ENCODE data around the gene SIX3. TPM values are rescaled to one million over a fixed set of nuclear protein-coding genes. Genes with fewer than 3 reads are reported as not detected.

SIX3 gene
- total and polyA plus RNA-seq, 2 experiments from 2014 or later, result not detected

DNA sequence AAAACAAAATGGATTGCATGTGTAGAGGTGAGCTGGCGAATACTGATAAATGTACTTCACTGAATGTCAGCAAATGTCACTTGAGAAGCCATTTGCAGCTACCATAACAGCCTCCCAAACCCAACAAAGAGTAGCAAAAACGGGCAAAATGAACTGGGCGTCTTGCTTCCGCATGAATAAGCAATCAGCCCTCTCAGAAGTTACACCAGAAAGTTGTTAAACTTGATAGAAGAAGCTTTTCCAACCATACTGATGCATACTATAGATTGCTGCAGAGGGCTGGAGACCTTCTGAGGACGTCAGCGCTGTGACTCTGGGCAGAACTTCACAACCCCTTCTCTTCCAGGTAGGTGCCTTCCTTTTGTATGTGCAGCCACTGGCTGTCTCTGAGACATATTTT is 18.7 kb upstream of the SIX3 start:
- Histone ChIP-seq H3K9me2 (ENCODE audit: insufficient read depth) (no peaks in the 10 kb centered on the region), H3K4me3 (no peak overlapping the region), H3K27ac (no peak overlapping the region), H2AFZ (no peak overlapping the region), H3K4me2 (ENCODE audit: unreplicated experiment) (no peak overlapping the region), H4K20me1 (ENCODE audit: insufficient read depth) (no peaks in the 10 kb centered on the region), H3K27me3 (replicated peaks; ENCODE audit: insufficient read depth) (peaks cover 83% of the 10 kb centered on the region), H3F3A (ENCODE audit: insufficient read depth) (no peaks in the 10 kb centered on the region), H3K4me1 (ENCODE audit: insufficient read depth) (no peaks in the 10 kb centered on the region), H3K9ac (no peak overlapping the region), H3K9me3 (ENCODE audit: low read depth) (no peaks in the 10 kb centered on the region), H3K36me3 (ENCODE audit: low read depth) (no peaks in the 10 kb centered on the region), H3K79me2 (ENCODE audit: insufficient read depth) (no peaks in the 10 kb centered on the region)
- in situ Hi-C loops (cut with MboI), result no loop called here
- WGBS, 2 experiments (ENCODE audit: low coverage in 1 of 2, low lambda C conversion rate in 2 of 2, missing lambda C conversion rate in 2 of 2), result 47 to 50% methylated on average over 6 of the region's 6 CpGs
- no peak for DNase-seq
- TF ChIP-seq EZH2phosphoT487 (IDR thresholded peaks at IDR 0.05; ENCODE audit: insufficient read depth, low read depth), result no peak

DNA sequence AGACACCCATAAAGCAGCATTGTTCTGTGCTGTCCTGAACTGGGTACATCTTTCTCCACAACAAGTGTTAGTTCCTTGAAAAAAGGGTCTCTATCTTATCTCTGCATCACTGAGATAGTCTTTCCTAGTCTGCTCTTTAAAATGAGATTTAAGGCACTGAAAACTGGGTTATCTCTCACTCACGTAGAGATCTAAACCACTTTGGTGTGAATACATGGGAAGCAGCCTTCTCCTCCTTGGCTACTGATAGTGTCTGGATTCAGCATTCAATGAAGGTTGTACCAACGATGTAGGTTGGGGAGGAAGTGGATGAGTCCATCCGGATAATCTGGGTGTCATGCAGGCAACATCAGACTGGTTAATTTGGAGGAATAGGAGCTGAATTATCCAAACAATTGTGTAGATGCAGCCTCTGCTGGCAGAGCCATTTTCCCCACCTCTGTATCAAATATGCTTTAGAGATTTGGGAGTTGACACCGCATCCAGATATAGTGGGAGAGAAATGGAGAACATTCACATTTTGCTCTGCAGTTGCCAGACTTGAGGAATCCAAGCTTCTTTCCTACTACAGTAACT is 15.9 kb upstream of the SIX3 start:
- Histone ChIP-seq H4K20me1 (ENCODE audit: insufficient read depth) (no peaks in the 10 kb centered on the region), H3K9ac (no peak overlapping the region), H3K4me2 (ENCODE audit: unreplicated experiment) (no peak overlapping the region), H3K27ac (no peak overlapping the region), H3K27me3 (replicated peaks; ENCODE audit: insufficient read depth) (peaks cover 93% of the 10 kb centered on the region), H3F3A (ENCODE audit: insufficient read depth) (no peaks in the 10 kb centered on the region), H3K4me3 (no peak overlapping the region), H3K9me2 (ENCODE audit: insufficient read depth) (no peaks in the 10 kb centered on the region), H3K9me3 (ENCODE audit: low read depth) (no peaks in the 10 kb centered on the region), H2AFZ (no peak overlapping the region), H3K4me1 (ENCODE audit: insufficient read depth) (no peaks in the 10 kb centered on the region), H3K36me3 (ENCODE audit: low read depth) (no peaks in the 10 kb centered on the region), H3K79me2 (ENCODE audit: insufficient read depth) (no peaks in the 10 kb centered on the region)
- DNase-seq, result no peak
- WGBS, 2 experiments (ENCODE audit: low coverage in 1 of 2, low lambda C conversion rate in 2 of 2, missing lambda C conversion rate in 2 of 2), result 19 to 28% methylated on average over 4 of the region's 4 CpGs
- in situ Hi-C loops (cut with MboI), result no loop called here
- TF ChIP-seq EZH2 (IDR thresholded peaks at IDR 0.05; ENCODE audit: insufficient read depth, poor library complexity, severe bottlenecking) (no peak), EZH2phosphoT487 (IDR thresholded peaks at IDR 0.05; ENCODE audit: insufficient read depth, low read depth) (no peak)

DNA sequence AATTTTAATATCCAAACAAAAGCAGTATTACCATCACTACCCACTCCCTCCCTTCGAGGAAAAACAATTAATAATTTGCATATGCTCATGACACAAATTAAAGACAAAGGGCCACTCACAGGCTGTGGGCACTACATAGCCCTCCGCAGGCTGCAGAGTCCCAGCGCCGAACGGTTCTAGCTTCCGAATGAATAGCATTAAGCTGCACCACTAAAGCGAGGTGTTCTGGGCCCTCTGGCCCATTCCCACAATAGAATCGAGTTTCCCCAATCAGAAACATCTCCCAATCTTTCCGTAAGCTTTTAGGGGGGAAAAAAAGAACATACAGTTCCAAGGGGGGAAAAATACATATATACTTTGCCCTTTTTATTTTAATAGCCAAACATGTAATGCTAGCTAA is 14.5 kb upstream of the SIX3 start:
- WGBS, 2 experiments (ENCODE audit: low coverage in 1 of 2, low lambda C conversion rate in 2 of 2, missing lambda C conversion rate in 2 of 2), result 29 to 33% methylated on average over 9 of the region's 9 CpGs
- no peak for DNase-seq
- no peaks in the 10 kb centered on the region for H3K36me3 ChIP-seq (ENCODE audit: low read depth)
- H2AFZ ChIP-seq, result no peak overlapping the region
- H3K9me3 ChIP-seq (ENCODE audit: low read depth), result no peaks in the 10 kb centered on the region
- no peak overlapping the region for H3K4me3 ChIP-seq
- no peak overlapping the region for H3K4me2 ChIP-seq (ENCODE audit: unreplicated experiment)
- no peaks in the 10 kb centered on the region for H3F3A ChIP-seq (ENCODE audit: insufficient read depth)
- H3K27ac ChIP-seq, result no peak overlapping the region
- no peaks in the 10 kb centered on the region for H4K20me1 ChIP-seq (ENCODE audit: insufficient read depth)
- no peak overlapping the region for H3K9ac ChIP-seq
- H3K27me3 ChIP-seq (replicated peaks; ENCODE audit: insufficient read depth), result peaks cover 93% of the 10 kb centered on the region
- H3K9me2 ChIP-seq (ENCODE audit: insufficient read depth), result no peaks in the 10 kb centered on the region
- TF ChIP-seq EZH2 (IDR thresholded peaks at IDR 0.05; ENCODE audit: insufficient read depth, poor library complexity, severe bottlenecking) (no peak), EZH2phosphoT487 (IDR thresholded peaks at IDR 0.05; ENCODE audit: insufficient read depth, low read depth) (no peak)
- H3K4me1 ChIP-seq (ENCODE audit: insufficient read depth), result no peaks in the 10 kb centered on the region
- no peaks in the 10 kb centered on the region for H3K79me2 ChIP-seq (ENCODE audit: insufficient read depth)
- in situ Hi-C loops (cut with MboI), result no loop called here

GRCh38 chr2:44927985-44928482 is 13.5 kb upstream of the SIX3 start:
- H3K4me2 ChIP-seq (ENCODE audit: unreplicated experiment), result no peak overlapping the region
- no peak overlapping the region for H3K9ac ChIP-seq
- no peak overlapping the region for H3K27ac ChIP-seq
- TF ChIP-seq EZH2phosphoT487 (IDR thresholded peaks at IDR 0.05; ENCODE audit: insufficient read depth, low read depth) (no peak), EZH2 (IDR thresholded peaks at IDR 0.05; ENCODE audit: insufficient read depth, poor library complexity, severe bottlenecking) (peak; percentile 91)
- in situ Hi-C loops (cut with MboI), result no loop called here
- no peaks in the 10 kb centered on the region for H3K9me2 ChIP-seq (ENCODE audit: insufficient read depth)
- peaks cover 98% of the 10 kb centered on the region for H3K27me3 ChIP-seq (replicated peaks; ENCODE audit: insufficient read depth)
- no peaks in the 10 kb centered on the region for H3F3A ChIP-seq (ENCODE audit: insufficient read depth)
- H2AFZ ChIP-seq, result no peak overlapping the region
- WGBS, 2 experiments (ENCODE audit: low coverage in 1 of 2, low lambda C conversion rate in 2 of 2, missing lambda C conversion rate in 2 of 2), result 14% methylated on average over 29 to 36 of the region's 36 CpGs
- no peaks in the 10 kb centered on the region for H3K79me2 ChIP-seq (ENCODE audit: insufficient read depth)
- no peak for DNase-seq
- H3K4me1 ChIP-seq (ENCODE audit: insufficient read depth), result no peaks in the 10 kb centered on the region
- no peaks in the 10 kb centered on the region for H3K9me3 ChIP-seq (ENCODE audit: low read depth)
- no peaks in the 10 kb centered on the region for H3K36me3 ChIP-seq (ENCODE audit: low read depth)
- H3K4me3 ChIP-seq, result no peak overlapping the region
- no peaks in the 10 kb centered on the region for H4K20me1 ChIP-seq (ENCODE audit: insufficient read depth)

Data from GM23248 (cell line).